ENCODE results near the gene DNAL4.

DNA sequence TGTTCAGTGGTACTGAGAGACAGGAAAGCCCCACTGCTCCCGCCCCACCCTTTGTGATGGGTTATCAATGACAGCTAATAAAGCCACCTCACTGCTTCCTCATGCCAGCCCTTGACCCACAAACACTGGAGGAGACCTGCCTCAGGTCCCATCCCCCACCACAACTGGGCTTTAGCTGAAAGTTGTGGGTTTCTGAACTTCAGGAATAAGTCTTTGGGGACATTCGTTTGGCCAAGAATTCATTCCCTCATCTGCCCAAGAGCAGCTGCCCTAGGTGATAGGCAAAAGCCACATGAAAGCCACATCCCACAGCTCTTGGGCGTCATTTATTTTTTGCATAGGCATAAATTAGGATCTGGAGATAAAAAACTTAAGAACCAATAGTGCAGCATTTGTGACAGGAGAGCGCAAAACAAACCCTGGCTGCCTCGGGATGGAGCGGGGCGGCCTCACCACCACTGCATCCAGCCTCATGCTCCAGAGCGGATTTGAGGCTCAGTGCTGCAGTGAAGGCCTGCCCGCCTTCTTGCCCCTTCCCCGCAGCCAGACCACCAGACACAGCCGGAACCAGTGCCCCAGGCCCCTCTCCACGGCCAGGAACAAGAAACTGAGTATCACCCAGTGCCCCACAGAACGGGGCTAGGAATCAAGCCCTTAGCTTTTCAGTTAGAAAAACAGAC lies 59.4 kb downstream of the DNAL4 start:
- TF ChIP-seq CTCF (IDR thresholded peaks at IDR 0.05) (no peak), EZH2 (IDR thresholded peaks at IDR 0.05; ENCODE audit: borderline replicate concordance, insufficient read depth, low read depth, low read length, poor library complexity, severe bottlenecking) (no peak)

All from B cell (primary cell).